KMS-11 (cell line): ENCODE results near the gene NDUFAB1.

Experiments used
- H2AFZ ChIP-seq: fragments of 200-600 bp; sonication (generic); 2 replicates; pipeline ENCODE4 v1.6.1; 2016; ENCODE audit warnings: antibody characterized with exemption, mixed run types, low read depth
- H3K27ac ChIP-seq: fragments of 200-600 bp; sonication (generic); 2 replicates; pipeline ENCODE4 v1.6.1; 2016; ENCODE audit warnings: mild to moderate bottlenecking, mixed run types
- H3K27me3 ChIP-seq: fragments of 200-600 bp; sonication (generic); 2 replicates; pipeline ENCODE4 v1.6.1; 2017; ENCODE audit warnings: mild to moderate bottlenecking, low read depth, mixed run types, moderate library complexity; ENCODE audit not compliant: insufficient read depth
- H3K36me3 ChIP-seq: fragments of 200-600 bp; sonication (generic); 2 replicates; pipeline ENCODE4 v1.6.1; 2017; ENCODE audit warnings: mild to moderate bottlenecking, mixed run types; ENCODE audit not compliant: insufficient read depth
- H3K4me1 ChIP-seq: fragments of 200-600 bp; sonication (generic); 2 replicates; pipeline ENCODE4 v1.6.1; 2016; ENCODE audit warnings: mild to moderate bottlenecking, low read depth, mixed run types; ENCODE audit not compliant: poor library complexity, severe bottlenecking
- H3K4me2 ChIP-seq: fragments of 200-600 bp; sonication (generic); 2 replicates; pipeline ENCODE4 v1.7.0; 2016; ENCODE audit warnings: mild to moderate bottlenecking, mixed run types
- H3K4me3 ChIP-seq: fragments of 200-600 bp; sonication (generic); IDR thresholded peaks from 2 replicates; pipeline ENCODE4 v1.6.1; 2017; ENCODE audit warnings: low read depth, low read length, mixed read lengths; ENCODE audit not compliant: insufficient read depth
- H3K79me2 ChIP-seq: fragments of 200-600 bp; sonication (generic); 2 replicates; pipeline ENCODE4 v1.6.1; 2016; ENCODE audit warnings: low read depth, mixed run types; ENCODE audit not compliant: insufficient read depth
- H3K9ac ChIP-seq: fragments of 200-600 bp; sonication (generic); 2 replicates; pipeline ENCODE4 v1.6.1; 2016; ENCODE audit warnings: mild to moderate bottlenecking, mixed run types
- H4K20me1 ChIP-seq: fragments of 200-600 bp; sonication (generic); 2 replicates; pipeline ENCODE4 v1.6.1; 2016; ENCODE audit warnings: mild to moderate bottlenecking, mixed run types; ENCODE audit not compliant: insufficient read depth
- TF ChIP-seq, protein P1 (sequence below): fragments of 200-600 bp; sonication (generic); conservative IDR thresholded peaks from 2 replicates; pipeline ENCODE4 v1.6.1; 2017; ENCODE audit warnings: low read depth, mild to moderate bottlenecking, antibody characterized with exemption, low read length, moderate library complexity, mixed read lengths

The NDUFAB1 gene

DNA sequence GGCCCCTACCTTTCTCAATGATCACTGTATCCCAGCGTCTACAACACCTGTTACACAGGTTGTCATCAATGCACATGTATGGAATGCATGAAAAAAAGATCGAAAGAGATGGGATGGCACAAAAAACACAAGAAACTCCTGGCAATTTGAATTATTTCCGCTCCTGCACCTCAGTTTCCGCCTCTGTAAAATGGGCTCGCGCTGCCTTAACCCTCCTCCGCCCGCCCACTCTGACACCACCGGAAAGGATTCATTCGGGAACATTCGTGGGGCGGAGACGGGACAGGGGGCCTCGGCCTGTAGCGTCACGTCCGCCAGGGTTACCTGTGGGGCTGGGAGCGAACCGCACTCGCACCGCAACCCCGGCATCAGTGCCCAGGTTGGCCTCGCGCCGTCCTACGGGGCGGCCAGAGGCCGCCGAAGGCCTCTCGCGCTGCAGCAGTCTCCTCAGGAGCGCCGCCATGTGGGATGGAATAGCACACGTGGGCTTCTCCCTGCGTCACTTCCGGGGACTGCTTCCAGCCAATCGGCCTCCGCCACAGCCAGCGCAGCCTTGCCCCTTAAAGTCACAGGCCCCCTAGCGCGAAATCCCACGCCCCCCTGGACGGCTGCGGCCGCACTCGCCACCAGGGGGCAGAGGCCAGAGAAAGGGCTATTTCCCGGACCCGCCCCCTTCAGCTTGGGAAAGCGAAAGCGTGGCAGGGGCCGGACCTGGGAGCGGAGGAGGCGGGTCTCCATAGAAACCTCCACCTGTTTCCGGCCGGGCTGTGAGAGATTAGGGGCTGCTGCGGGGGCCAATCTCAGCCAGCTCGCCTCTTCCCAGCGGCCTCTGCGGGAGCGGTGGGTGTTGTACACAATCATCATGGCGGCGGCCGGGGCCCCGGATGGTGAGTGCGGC, 39.0 kb downstream of the NDUFAB1 start, which contains the start of the genes EARS2 and UBFD1:
EARS2 (minus strand) TSS at position 470 of the 898 bp plus-strand sequence; CDS start at position 463, 7 bp downstream.
UBFD1 (plus strand) TSS at position 847 of the 898 bp plus-strand sequence; CDS start at position 863, 16 bp downstream.
- Histone ChIP-seq H3K27ac (peak within 1 kb of the TSS; percentile 81), H3K4me1 (peaks cover 50% of the 10 kb centered on the region), H2AFZ (peak within 1 kb of the TSS; percentile 79), H3K4me3 (no peak within 1 kb of the TSS), H3K79me2 (peaks cover 69% of the 10 kb centered on the region), H4K20me1 (peaks cover 4% of the 10 kb centered on the region; the same call in 1 of the 2 replicates), H3K36me3 (peaks cover 4% of the 10 kb centered on the region; the same call in 1 of the 2 replicates), H3K4me2 (peak within 1 kb of the TSS; percentile 94), H3K27me3 (no peaks in the 10 kb centered on the region), H3K9ac (peak within 1 kb of the TSS; percentile 95)
- TF ChIP-seq, protein P1, sequence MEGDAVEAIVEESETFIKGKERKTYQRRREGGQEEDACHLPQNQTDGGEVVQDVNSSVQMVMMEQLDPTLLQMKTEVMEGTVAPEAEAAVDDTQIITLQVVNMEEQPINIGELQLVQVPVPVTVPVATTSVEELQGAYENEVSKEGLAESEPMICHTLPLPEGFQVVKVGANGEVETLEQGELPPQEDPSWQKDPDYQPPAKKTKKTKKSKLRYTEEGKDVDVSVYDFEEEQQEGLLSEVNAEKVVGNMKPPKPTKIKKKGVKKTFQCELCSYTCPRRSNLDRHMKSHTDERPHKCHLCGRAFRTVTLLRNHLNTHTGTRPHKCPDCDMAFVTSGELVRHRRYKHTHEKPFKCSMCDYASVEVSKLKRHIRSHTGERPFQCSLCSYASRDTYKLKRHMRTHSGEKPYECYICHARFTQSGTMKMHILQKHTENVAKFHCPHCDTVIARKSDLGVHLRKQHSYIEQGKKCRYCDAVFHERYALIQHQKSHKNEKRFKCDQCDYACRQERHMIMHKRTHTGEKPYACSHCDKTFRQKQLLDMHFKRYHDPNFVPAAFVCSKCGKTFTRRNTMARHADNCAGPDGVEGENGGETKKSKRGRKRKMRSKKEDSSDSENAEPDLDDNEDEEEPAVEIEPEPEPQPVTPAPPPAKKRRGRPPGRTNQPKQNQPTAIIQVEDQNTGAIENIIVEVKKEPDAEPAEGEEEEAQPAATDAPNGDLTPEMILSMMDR: peak; percentile 83

DNA sequence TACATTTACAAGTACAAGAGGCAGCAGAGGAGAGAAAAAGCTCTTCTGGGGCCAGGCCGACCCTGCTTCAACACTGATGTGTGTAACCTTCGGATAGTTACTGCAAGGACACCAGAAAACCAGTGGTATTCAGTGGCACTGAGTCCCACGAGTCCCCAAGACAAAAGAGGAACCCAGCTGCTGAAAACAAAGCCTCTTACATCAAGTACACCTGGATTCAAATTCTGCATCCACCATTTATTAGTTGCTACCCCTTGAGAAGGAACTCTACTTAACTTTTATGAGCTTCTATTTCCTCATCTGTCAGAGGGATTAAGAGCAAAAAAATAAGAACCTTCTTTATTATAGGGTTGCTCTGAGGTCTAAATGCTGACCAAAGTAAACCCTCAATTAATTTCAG, 41.6 kb downstream of the NDUFAB1 start:
- Histone ChIP-seq H3K79me2 (peaks cover 48% of the 10 kb centered on the region), H2AFZ (no peak overlapping the region), H3K9ac (no peak overlapping the region), H3K36me3 (peaks cover 13% of the 10 kb centered on the region; the same call in 1 of the 2 replicates), H3K4me1 (peaks cover 32% of the 10 kb centered on the region), H4K20me1 (peaks cover 3% of the 10 kb centered on the region; the same call in 1 of the 2 replicates), H3K27me3 (no peaks in the 10 kb centered on the region), H3K4me3 (no peak overlapping the region), H3K27ac (no peak overlapping the region), H3K4me2 (no peak overlapping the region)
- TF ChIP-seq, protein P1: no peak

DNA sequence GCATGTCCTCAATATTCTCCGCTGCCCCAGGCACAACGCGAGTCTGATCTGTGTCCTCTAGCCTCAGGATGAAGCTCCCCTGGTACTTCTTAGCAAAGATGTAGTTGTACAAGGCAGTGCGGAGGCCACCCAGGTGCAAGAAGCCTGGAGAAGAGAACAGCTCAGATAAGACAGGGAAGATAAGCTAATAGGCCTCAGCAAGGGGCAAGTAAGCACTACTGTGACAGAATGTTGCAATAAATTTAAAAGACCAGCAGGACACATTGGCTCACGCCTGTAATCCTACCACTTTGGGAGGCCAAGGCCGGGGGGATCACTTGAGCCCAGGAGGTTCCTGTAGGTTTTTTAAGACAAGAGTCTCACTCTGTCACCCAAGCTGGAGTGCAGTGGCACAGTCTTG, 44.0 kb downstream of the NDUFAB1 start:
- Histone ChIP-seq H3K4me2 (no peak overlapping the region), H3K4me3 (no peak overlapping the region), H3K79me2 (peaks cover 30% of the 10 kb centered on the region), H4K20me1 (no peaks in the 10 kb centered on the region), H3K27me3 (no peaks in the 10 kb centered on the region), H3K36me3 (peaks cover 14% of the 10 kb centered on the region; the same call in 1 of the 2 replicates), H3K27ac (no peak overlapping the region), H3K9ac (no peak overlapping the region), H2AFZ (no peak overlapping the region), H3K4me1 (peaks cover 20% of the 10 kb centered on the region)
- TF ChIP-seq, protein P1: no peak

DNA sequence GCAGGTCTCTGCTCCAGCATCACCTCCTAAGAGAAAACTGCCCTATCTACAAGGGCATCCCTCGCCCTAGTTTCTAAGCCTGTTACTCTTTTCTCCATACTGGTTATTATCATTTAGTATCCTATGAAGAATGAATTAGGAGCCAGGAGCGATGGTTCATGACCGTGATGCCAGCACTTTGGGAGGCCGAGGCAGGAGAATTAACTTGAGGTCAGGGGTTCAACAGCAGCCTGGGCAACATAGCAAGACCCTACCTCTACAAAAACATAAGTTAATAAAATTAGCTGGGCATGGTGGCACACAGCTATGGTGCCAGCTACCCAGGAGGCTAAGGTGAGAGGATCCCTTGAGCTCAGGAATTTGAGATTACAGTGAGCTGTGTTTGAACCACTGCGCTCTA, 46.2 kb downstream of the NDUFAB1 start:
- H3K4me2 ChIP-seq: no peak overlapping the region
- H2AFZ ChIP-seq: no peak overlapping the region
- peaks cover 3% of the 10 kb centered on the region for H3K4me1 ChIP-seq
- H3K4me3 ChIP-seq: no peak overlapping the region
- peaks cover 10% of the 10 kb centered on the region; the same call in 1 of the 2 replicates for H3K79me2 ChIP-seq
- H3K27ac ChIP-seq: no peak overlapping the region
- H3K9ac ChIP-seq: no peak overlapping the region
- peaks cover 14% of the 10 kb centered on the region; the same call in 1 of the 2 replicates for H3K36me3 ChIP-seq
- TF ChIP-seq, protein P1: no peak
- H4K20me1 ChIP-seq: no peaks in the 10 kb centered on the region
- H3K27me3 ChIP-seq: no peaks in the 10 kb centered on the region
